Colonic mucosa (tissue), 4 donors: ENCODE results near the gene PTPRN2. TPM values are rescaled to one million over a fixed set of nuclear protein-coding genes. Genes with fewer than 3 reads are reported as not detected.

ENCODE experiments used
- DNase-seq: peaks from one replicate; pipeline ENCODE4 v3.0.0-alpha.2; 2020
- H3K27ac ChIP-seq: fragments of 200-600 bp; one replicate; pipeline ENCODE4 v1.8.0; 2021
- H3K27me3 ChIP-seq: fragments of 200-600 bp; one replicate; pipeline ENCODE4 v1.8.0; 2021
- H3K36me3 ChIP-seq: fragments of 200-600 bp; one replicate; pipeline ENCODE4 v1.8.0; 2021
- H3K4me1 ChIP-seq: fragments of 200-600 bp; one replicate; pipeline ENCODE4 v1.8.0; 2021; ENCODE audit warnings: mild to moderate bottlenecking
- H3K4me3 ChIP-seq: fragments of 200-600 bp; one replicate; pipeline ENCODE4 v1.8.0; 2021
- H3K9ac ChIP-seq, 2 donors: one replicate each; pipeline ENCODE4 v1.7.0; 2013; ENCODE audit warnings: control low read depth in 2 of 2, low read depth in 2 of 2, low read length in 2 of 2
- H3K9me3 ChIP-seq: fragments of 200-600 bp; one replicate; pipeline ENCODE4 v1.8.0; 2021
- intact Hi-C: fragments of 100-400 bp; cut with DNase I; formaldehyde crosslinking; loops from one replicate; pipeline ENCODE4 v1.14.1; 2022
- total RNA-seq, 2 donors: library from RNA; stranded (reverse); fragmentation: NEBNext Ultra II Directional in 1 of 2; extraction: Animal tissue kit (Norgen Biotek cat#: 25700) in 1 of 2; gene quantifications; one replicate each; pipeline ENCODE4 v1.2.1, GENCODE V29; 2021
- TF ChIP-seq, protein P1 (sequence below): fragments of 200-600 bp; IDR thresholded peaks from one replicate; pipeline ENCODE4 v1.8.0; 2022; ENCODE audit warnings: antibody characterized with exemption, mild to moderate bottlenecking
- donor health status: healthy.
- donor health status: DM: no; HTN: no; CAD: no.
- donor health status: DM: no; HTN: no; CAD: no.

PTPRN2 gene
- total RNA-seq, 2 donors from 2014 or later = 14.7 to 21.6 TPM

DNA sequence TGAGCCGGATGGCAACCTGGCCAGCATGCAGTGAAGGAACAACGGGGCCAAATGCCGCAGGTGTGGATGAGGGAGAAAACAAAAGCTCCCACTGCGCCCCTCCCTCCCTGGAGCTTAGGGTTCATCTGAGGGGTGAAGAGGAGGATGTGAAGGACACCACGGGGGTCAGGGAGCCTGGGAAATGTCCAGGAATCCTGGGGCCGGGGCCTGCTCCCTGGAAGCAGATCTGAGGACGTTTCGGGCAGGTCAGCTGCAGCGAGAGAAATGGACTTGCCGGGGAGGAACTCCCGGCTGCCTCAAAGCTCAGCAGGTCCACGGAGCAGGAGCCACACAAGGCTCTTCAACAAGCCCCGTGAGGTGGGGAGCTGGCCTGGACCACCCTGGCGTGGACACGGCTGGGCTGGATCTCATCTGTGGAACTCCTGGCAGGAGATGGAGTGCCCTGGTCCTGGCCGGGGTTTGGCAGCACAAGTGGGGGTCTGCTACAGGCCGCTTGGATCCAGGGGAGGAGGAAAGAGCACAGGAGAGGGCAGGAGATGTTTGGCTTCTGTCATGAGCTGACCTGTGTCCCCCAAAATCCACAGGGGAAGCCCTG is 585.0 kb downstream of the PTPRN2 start:
- Histone ChIP-seq H3K4me3 (no peak overlapping the region), H3K4me1 (no peaks in the 10 kb centered on the region), H3K27me3 (no peaks in the 10 kb centered on the region), H3K9me3 (no peaks in the 10 kb centered on the region), H3K27ac (no peak overlapping the region), H3K36me3 (no peaks in the 10 kb centered on the region), H3K9ac (no peak overlapping the region)
- intact Hi-C loops = no loop called here
- no peak for DNase-seq
- TF ChIP-seq, protein P1, sequence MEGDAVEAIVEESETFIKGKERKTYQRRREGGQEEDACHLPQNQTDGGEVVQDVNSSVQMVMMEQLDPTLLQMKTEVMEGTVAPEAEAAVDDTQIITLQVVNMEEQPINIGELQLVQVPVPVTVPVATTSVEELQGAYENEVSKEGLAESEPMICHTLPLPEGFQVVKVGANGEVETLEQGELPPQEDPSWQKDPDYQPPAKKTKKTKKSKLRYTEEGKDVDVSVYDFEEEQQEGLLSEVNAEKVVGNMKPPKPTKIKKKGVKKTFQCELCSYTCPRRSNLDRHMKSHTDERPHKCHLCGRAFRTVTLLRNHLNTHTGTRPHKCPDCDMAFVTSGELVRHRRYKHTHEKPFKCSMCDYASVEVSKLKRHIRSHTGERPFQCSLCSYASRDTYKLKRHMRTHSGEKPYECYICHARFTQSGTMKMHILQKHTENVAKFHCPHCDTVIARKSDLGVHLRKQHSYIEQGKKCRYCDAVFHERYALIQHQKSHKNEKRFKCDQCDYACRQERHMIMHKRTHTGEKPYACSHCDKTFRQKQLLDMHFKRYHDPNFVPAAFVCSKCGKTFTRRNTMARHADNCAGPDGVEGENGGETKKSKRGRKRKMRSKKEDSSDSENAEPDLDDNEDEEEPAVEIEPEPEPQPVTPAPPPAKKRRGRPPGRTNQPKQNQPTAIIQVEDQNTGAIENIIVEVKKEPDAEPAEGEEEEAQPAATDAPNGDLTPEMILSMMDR = no peak

DNA sequence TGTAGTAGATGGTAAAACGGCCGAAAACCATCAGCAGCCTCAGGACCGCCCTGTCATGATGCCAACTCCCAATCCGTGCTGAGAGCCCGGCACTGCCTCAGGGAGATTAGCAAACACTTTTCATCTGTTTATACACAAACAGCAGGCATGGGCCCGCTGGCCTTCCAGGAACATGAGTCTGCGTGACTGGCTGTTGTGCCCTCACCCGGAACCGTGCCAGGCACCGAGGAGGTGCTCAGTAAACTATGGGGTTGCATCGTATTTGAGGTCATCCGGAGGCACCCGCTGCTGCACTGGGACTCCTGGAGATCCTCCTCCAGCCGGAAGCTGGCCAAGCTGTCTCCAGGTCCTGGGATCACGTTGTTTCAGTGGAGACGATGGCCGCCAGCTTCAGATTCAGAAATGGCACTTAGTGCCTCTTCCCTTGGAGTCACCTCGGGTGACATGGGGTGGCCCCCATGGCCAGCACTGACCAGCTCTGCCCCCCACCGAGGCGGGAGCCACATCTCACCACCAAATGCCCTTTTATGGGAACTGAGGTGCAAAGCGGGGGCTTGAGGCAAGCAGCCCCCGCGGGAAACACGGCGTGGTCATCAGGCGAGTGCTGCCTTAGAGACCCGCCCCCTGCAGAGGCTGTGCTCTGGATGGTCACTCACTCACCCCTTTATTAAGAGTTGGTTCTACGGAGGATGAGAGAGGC is 585.9 kb downstream of the PTPRN2 start:
- no peak overlapping the region for H3K27ac ChIP-seq
- no peak overlapping the region for H3K4me3 ChIP-seq
- no peaks in the 10 kb centered on the region for H3K36me3 ChIP-seq
- no peaks in the 10 kb centered on the region for H3K27me3 ChIP-seq
- H3K9ac ChIP-seq = no peak overlapping the region
- H3K9me3 ChIP-seq = no peaks in the 10 kb centered on the region
- no peak for DNase-seq
- intact Hi-C loops = no loop called here
- no peaks in the 10 kb centered on the region for H3K4me1 ChIP-seq
- TF ChIP-seq, protein P1 = no peak

DNA sequence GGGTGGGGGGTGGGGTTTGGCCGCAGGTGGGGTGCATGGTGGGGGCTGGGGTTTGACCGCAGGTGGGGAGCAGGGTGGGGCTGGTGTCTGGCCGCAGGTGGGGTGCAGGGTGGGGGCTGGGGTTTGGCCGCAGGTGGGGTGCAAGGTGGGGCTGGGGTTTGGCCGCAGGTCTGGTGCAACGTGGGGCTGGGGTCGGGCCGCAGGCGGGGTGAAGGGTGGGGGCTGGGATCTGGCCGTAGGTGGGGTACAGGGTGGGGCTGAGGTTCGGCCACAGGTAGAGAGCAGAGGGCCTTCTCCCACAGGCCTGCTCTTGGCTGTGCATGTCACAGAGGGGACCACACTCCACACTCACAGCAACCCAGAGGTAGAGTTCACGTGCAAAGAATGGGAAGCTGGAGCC is 586.6 kb downstream of the PTPRN2 start:
- DNase-seq = no peak
- no peaks in the 10 kb centered on the region for H3K9me3 ChIP-seq
- no peak overlapping the region for H3K4me3 ChIP-seq
- no peaks in the 10 kb centered on the region for H3K27me3 ChIP-seq
- H3K36me3 ChIP-seq = no peaks in the 10 kb centered on the region
- no peak overlapping the region for H3K27ac ChIP-seq
- H3K9ac ChIP-seq = no peak overlapping the region
- intact Hi-C loops = no loop called here
- H3K4me1 ChIP-seq = no peaks in the 10 kb centered on the region
- TF ChIP-seq, protein P1 = no peak

DNA sequence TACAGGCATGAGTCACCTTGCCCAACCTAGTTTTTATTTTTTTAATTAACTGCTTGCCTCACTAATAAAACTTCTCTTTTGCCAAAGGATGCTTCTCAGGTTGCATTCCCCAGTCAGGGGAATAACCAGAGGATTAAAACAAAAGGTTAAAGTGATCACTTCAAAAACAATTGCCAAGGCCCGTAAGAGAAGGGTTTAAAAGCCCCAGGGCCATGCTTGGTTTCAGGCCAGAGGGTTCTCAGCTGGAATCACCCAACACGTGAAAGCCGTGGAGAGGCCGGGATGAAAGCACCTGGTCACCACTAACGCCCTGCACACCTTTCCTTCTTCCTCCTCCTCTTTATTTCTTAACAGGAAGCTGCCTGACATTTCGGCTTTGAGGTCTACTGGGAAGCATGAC is 587.5 kb downstream of the PTPRN2 start:
- H3K9me3 ChIP-seq = no peaks in the 10 kb centered on the region
- no peaks in the 10 kb centered on the region for H3K27me3 ChIP-seq
- H3K36me3 ChIP-seq = no peaks in the 10 kb centered on the region
- H3K4me1 ChIP-seq = no peaks in the 10 kb centered on the region
- no peak overlapping the region for H3K27ac ChIP-seq
- no peak for DNase-seq
- H3K9ac ChIP-seq = no peak overlapping the region
- no peak overlapping the region for H3K4me3 ChIP-seq
- TF ChIP-seq, protein P1 = no peak
- intact Hi-C loops = no loop called here

DNA sequence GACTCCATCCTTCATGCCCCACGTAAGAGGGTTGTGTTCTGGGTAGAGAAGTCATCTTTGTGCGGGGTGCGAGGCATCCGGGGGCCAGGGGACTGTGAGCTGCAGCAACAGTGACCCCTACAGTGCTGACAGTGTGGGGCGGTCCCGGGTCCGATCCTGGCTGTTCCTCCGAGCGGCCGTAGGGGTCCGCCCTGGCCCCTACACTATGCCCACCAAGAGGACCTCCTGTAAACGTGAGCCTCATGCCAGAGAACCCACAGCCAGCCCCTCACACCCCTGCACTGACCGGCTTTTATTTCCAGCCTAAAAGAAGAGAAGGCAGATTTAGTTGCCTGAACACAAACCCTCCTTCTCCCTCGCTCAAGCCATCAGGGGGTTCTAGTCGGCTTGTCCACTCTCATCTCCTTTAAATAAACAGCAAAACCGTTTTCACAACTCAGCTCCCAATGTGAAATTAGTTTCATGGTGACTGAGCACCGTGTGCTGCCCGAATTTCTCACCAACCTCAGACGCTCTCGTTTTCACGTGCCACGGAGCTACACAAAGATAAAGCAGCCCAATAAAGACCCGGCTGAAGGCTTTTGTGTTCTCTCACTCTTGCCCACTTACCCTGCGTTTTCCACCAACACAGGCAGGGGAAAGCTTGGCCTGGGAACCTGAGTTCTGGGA is 588.6 kb downstream of the PTPRN2 start:
- no peaks in the 10 kb centered on the region for H3K27me3 ChIP-seq
- H3K36me3 ChIP-seq = no peaks in the 10 kb centered on the region
- no peaks in the 10 kb centered on the region for H3K9me3 ChIP-seq
- TF ChIP-seq, protein P1 = no peak
- no peak overlapping the region for H3K27ac ChIP-seq
- no peak overlapping the region for H3K4me3 ChIP-seq
- intact Hi-C loops = no loop called here
- H3K4me1 ChIP-seq = no peaks in the 10 kb centered on the region
- no peak for DNase-seq
- no peak overlapping the region for H3K9ac ChIP-seq
